Activated CD4-positive, CD25-positive, alpha-beta regulatory T cell (primary cell): ENCODE data around the gene FDXR.

Source experiments
- DNase-seq, 4 experiments: peaks; one replicate each; lab custom pipeline; 2025; lab: John Stamatoyannopoulos, UW

Gene FDXR

DNA sequence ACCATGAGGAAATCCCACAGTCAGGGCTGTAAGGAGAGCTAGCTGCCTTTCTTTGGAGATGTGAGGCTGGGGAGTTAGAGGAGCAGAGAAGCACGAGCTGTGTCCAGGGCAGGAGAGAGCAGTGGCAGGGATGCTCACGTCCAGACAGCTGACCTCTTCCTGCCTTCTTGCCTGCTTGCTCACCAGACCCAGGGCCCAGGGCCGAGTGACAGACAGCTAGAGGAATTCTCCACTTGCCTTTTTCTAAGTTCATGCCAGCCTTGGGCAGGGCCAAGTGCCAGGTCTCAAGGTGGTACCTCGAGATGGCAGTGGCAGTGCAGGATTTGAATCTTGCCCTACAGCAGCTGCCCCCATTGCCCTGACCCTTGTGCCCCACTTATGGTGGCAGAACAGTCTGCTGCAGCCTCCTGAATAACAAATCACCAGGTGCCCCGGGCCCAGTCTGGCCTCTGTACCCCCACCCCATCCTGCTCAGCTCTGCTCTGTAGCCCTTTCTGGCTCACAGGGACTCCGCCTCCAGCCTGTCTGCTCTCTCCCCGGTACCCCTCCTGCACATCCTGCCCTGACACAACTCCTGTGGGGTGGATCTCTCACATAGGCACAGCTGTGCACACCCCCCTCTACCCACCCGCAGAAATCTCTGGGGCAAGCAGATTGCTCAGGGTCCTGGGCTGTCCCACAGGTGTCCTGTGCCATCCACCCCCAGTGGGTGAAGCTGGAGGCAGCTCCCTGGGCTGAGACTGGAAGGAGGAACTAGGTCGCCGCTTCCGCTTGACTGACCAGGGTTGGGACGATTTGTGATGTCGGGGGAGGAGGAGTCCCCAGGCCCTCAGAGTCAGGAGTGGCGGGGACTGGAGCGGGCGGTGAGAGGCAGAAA lies 39.1 kb downstream of the FDXR start:
- no peak for DNase-seq

DNA sequence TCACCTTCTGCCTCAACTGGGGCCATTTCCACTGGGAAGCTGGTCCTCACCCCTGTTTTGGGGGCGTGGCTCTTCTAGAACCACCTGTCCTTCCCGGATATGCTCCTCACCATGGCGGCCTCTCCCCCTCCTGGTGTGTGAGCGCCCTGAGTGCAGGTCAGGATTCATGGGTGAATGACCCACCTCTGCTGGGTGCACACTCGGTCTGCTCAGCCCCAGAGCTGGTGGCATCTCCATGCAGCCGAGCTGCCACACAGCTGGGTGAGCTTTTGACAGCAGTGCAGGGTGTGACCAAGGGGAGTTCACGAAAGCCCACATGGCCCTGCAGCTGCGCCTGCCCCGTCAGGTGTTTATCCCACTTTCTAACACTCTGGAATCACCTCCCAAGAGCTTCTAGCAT lies 40.4 kb downstream of the FDXR start:
- no peak for DNase-seq

DNA sequence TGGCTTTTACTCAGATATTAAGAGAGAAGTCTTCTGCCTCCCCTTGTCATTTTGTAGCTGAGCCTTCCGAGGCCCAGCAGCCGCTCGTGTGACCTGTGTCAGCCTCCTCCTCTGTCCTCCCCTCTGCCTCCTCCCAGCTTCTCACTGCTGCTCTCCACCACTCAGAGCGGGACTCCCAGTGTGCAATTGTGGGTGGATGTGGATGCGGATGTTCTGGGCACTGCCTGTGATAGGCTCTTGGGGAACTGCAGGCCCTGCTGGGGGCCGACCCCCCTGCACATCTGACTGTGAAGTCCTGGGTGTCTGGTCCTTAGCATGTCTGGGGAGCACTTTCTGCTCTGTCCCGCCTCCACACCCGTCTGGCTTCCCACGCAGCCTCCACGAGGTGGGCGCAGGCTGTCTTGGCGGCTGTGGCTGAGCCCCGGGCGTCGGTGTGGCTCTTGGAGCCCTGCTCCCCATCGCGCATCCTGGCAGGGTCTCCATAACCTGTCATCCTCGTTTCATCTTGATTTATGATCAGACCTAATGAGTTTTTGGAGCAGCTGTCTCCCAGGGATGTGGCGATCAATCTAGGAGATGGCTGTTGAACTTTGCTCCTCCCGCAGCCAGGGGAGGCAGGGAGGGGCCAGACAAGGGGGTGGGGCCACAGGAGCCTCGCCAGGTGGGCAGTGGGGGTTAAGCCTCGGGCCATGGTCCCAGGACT lies 41.2 kb downstream of the FDXR start:
- no peak for DNase-seq

DNA sequence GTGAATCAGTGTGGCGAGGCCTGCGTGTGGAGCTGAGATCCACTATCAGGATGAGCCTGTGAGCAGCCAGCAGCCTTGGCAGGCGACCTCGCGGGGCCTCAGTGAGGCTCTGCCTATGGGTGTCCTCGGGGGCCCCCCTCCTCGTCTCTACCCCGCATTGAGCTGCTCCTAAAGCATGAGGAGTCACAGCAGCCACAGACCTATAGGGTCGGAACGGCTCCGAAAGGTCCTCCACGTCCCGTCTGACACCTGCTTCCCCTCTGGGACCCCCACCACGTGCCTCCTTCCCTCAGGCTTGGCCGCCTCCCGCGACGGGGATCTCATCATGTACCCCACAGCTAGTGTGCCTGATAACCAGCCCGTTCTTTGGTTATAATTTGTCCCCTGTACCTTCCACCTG lies 41.9 kb downstream of the FDXR start:
- no peak for DNase-seq

DNA sequence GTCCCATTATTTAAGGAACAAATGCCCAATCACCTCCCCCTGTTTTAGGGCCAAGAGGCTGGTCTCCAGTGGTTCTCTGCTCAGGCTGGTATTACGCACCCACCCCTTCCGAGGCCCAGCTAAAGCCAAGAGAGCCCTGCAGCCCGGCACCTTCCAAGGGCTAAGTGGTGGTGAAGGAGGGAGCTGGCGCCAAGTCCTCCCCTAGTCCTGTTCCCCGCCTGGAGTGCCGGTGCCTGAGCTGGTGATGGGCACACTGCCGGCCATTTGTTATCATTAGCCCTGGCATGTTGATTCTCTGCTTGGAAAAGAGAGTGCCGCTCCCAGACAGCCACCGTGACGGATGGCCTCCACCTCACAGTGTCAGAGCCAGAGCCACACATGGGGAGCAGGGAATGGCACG lies 45.0 kb downstream of the FDXR start:
- DNase-seq: no peak

DNA sequence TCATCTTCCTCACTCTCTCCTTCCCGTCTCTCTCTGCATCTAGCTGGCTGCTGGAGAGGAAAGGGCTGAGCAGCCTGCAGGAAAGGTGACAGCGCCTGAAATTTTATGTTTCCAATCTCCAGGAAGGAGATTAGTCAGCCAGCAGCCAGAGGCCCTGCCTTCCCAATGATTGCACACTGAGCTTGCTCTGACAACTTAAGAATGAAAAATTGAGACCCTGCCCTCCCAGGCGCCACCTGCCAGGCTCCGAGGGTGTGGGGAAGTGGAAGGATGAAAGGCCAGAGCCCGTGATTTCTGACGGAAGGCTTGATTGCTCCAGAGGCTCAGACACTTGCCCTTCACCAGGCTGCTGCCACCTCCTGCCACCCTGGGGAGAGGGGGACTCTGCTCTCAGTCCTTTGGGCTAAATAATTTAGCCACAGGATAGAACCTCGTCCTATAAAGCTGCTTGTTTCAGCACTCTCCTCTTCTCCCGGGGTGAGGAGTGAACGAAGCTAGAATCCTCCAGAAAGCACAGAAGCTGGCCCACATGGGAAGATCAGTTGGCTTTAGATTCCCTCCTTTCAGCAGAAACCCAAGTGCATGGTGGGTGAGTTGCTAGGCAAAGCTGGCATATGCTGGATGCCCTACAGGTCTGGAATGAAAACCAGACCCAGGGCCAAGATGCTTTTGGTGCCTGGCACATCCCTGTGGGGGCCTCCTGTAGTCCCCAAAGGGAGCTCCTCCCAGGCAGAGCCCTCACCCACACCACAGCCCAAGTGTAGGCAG lies 46.7 kb downstream of the FDXR start:
- no peak for DNase-seq

DNA sequence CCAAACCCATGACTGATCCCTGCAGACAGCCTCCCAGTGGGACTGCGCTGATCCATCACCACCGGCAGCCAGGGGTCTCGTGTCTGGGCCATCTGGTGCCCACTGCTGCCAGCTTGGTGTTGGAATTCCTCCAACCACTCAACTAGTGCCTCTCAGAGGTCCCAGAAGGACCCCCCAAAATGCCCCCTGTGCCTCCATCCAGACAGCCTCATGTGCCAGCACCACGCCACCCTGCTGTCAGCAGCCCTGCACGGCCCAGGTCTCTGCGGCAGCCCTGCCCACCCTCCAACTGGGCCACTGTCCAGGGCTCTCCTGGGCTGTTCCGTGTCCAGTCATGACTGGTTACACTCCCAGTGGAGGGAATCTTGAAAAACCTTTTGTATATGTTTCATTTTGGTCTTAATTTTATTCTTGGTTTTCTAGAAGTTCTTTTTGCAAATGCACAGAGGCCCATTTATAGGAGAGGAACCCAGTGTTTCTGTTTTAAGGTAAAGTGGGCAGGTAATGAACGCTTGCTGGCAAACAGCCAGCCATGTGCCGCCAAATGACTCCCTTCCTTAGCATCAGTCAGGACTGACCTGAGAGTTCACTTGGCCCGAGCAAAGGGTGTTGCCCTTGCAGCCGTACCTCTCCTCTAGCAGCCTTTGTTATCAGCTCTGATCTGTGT lies 47.7 kb downstream of the FDXR start:
- DNase-seq: no peak

DNA sequence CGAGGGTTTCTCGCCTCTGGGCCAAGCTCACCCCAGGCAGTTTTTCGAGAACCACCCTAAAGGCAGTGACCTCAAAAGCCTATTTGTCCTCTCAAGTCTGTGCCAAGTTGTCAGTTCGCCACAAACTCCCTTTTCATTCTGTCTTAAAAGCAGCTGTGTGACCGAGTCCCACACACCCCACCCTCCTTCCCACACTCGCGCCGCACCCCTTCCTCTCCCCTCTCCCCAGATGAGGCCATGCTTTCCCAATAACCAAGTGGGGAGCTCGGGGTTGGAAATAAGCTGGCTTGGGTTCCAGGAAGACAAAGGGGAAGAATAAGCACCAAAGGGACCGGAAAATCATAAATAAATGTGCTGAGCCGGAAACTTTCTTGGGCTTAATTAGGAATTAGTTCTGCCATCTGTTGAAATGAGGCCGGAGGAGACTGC lies 49.8 kb downstream of the FDXR start:
- no peak for DNase-seq

DNA sequence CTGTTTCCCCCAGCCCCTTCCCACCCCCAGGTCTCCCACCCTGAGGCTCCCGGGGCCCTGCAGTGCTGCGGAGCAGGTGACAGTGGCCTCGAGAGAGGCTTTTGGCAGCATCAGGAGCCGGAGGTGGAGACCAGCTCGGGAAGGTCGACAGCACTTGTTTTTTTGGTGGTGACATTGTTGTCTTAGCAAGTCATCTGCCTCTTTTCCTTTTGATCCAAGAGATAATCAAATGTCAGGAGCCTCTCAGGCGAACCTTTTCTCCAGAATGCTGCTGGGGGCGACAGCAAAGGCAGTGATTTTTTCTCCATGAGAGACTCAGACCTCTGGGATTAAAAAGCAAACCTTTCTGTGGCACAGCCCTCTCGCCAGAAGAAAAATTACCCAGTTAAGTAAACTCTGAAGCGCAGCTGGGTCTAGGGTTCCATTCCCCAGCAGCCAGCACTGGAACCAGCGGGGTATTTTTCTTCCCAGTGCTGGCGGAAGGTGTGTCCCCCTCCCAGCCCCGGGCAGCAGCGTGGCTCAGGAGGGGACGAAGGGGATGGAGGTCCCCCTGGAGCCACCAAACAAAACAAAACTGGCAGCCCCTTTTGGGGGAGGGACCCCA lies 50.4 kb downstream of the FDXR start:
- DNase-seq: no peak

DNA sequence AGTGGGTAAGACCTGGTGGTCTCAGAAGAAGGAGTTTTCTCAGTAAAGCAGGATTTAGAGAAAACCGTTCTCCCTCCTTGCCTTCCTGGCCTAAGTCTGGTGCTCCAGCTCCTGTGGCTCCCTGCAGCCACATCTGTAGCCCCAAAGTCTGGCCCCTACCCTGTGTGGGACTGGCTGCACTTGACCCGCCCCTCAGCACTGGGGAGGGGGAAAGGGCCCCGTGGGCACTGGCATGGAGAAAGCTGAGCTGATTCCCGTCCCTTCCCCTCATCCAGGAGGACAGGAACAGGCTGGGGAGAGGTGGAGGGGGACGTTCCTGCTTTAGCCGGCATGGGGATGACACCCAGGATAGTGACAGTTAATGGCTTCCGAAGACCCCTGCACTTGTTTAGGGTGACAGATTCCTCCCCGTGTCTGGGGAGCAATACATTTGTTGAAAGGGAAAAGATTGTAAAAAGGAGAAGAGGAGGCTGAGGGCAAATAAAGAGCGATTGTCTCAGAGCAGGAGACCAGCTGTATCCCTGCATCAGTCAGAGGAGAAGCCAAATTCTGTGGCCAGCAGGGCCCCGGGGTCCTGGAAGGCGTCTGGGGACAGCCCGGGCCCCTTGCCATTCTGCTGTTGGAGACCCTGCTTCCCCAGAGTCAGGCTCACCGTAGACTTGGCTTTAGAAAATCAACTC lies 51.0 kb downstream of the FDXR start:
- no peak for DNase-seq

DNA sequence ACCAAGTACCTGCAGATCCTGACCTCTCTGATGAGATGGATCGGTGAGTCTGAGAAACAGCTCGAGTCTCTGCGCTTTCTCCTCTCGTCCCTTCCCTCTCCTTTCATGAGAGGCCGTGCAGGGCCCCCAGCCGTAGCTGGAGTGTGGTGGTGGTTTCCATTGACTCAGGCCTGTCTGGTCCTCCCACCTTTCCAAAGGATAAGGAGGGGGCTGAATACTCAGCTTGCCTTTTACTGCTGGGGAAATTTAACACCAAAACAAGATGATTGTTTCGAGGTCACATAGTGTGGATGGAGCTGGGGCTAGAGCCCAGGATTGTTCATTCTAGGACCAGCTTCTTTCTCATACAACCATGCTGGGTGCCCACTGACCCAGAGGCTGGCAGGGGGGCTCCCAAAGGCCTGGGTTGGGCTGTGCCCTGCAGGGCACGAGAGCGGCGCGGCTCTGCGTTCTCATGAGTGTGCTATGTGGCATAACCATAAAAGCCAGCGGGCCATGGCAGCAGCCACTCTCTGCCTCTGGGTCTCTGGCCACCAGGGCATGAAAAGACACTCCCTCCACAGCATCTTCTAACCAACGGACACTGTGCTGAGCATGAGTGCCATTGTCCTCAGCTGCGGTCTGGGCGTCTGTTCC lies 52.9 kb downstream of the FDXR start:
- no peak for DNase-seq

DNA sequence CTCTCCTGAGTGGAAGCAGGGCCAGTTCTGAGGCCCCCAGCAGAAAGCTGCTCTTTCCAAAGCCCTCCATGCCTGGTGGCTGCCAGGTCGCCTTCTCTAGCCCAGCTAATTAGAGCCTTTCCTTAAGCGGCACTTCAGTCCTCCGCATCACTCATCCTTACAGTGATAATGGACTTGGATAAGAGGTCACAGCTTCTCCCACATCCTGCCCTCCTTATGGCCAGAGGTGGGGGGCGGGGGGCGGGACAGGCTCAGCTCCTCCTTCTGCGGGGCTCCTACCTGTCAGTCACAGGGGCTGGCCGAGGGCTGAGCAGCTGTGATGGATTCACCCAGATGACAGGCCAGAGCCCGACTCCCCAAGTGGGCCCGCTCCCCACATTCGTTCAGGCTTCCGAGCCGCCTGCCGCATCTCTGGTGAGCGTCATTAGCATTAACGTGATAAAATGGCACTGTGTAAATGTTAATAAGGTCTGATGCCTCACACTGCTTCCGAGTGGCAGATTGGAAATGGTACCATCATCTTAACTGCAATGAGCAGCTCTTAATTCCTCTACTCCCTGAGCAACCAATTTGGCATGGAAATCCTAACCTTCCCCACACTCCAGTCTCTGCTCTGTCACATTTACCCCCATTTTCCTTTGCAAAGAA lies 54.4 kb downstream of the FDXR start:
- no peak for DNase-seq

DNA sequence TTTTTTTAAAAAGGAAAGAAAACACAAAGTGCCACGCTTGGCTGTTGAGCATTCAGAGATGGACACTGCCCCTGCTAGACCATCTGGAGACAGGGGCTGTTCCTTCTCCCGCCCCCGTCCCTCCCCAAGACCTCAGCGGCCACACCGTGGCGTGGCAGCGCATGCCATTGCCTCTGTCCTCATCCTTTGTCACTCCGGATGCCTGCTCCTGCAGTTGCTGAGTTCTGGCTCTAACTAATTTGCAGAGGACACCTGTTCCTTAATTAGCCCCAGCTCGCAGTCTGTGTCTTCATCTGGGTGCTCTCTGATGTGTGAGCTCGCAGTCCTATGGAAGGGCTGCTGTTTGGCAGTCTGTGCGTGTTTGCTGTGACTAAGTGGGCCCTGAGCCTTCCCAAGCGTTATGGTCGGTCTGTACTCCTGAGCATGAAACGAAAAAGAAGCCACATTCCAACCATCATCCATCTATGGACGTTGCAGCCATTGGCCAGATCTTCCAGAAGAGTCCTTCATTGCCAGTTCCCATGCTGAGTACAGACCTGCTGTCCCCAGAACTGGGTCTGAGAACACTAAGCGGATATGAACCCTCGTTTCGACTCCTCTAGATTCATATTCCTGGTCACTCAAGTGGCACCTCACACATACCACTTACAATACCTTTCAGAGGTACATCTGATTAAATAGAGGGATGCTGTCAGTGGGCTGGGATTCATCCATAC lies 55.7 kb downstream of the FDXR start:
- DNase-seq: no peak

DNA sequence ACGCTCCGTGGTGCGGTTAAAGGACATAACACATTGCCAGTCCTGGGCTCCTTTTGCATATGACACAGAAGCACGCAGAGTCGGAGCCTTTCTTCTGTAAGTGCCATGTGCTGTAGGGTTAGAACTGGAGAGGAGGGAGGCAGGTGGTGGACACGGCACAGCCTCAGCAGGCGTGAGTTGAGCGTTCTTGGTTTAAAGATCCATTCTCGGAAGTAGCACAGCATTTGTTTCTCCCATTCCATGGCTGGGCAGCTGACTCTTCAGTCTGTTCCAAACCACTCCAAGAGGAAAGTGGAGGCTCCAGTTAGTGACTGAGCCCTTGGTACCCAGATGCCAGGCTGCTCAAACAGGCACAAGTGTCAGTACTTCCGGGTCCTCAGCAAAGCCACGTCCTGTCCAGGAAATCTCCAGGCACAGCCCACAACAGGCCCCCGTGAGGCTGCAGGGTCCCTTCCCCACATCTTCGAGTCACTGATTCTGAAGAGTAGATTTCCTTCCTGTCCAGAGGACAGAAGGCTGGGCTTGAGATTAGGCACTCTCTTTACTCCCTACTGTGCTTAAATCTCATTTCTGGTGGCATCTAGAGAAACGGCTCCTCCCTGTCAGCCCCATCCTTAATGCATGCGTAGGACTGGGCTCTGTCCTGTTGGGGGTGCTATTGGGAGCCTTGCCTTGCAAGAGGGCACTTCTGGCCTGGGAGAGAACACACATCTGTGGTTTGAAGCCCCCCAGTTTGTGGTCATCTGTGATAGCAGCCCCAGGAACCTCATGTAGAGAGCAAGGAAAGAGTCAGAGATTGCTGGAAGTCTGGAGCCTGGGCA lies 57.0 kb downstream of the FDXR start:
- DNase-seq: no peak

DNA sequence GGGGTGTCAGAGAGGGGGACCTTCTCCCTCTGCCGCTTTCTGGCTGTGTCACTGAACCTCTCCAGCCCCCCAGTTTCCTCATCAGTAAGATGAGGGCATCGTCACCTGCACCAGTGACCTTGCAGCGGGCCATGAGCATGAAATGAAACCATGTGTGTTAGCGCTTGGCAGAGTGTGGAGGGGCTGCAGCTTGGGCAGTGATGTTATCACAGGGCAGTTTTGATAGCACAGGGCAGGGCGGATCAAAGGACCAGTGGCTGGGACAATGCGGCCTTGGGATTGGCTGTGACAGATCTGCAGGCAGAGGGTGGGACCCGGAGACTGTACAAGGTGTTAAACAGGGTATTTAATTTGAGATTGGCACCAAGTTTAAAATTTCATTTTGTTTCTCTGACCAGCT lies 57.7 kb downstream of the FDXR start:
- no peak for DNase-seq

DNA sequence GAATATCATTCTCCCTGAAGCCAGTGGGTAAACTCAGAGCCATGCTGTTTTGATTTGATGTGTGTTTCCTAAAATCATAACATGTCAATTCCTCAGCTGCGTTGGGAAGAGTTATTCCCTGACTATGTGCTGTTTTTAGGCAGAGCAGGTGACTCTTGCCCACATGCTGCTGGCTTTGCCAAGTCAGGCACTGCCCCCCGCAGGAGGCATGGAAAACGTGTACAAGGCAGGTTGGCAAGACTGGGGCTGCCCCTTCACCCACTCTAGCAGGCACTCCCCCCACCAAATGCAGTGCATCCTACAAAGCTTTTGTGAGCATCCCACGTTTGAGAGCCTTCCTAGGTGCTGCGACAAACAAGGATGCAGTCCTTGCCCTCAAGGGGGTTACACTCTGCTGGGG lies 58.3 kb downstream of the FDXR start:
- DNase-seq: no peak
